DMS114 treated with DMSO at 0.1 percent for 48 hours (cell line): ENCODE results near the gene YPEL2.
"Not testable (repeated sequence)": the region's sequence is repeated elsewhere in the genome, so short reads cannot be mapped to it uniquely, and the experiment has no call there.

ENCODE experiments used
- DNase-seq: peaks from one replicate; lab custom pipeline; 2025; ENCODE audit not compliant: unreplicated experiment; lab: John Stamatoyannopoulos, UW

Gene YPEL2

DNA sequence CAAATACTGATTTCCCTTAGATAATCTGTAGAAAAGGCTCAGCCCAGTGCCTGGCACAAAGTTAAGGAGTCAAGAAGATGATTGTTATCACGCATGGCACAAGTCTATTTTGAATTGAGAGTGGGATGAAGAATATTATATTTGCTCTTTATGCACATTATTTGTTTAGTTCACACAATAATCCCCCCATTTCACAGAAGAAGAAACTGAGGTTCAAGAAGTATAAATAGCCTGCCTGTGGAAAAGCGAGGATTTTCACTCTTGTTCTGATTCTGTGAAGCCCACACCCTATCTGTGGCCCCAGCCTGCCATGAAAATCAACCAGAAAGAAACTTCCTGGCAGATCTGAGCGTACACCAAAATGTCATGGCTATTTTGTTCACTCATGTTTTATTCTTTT is 73.0 kb downstream of the YPEL2 start:
- no peak for DNase-seq

DNA sequence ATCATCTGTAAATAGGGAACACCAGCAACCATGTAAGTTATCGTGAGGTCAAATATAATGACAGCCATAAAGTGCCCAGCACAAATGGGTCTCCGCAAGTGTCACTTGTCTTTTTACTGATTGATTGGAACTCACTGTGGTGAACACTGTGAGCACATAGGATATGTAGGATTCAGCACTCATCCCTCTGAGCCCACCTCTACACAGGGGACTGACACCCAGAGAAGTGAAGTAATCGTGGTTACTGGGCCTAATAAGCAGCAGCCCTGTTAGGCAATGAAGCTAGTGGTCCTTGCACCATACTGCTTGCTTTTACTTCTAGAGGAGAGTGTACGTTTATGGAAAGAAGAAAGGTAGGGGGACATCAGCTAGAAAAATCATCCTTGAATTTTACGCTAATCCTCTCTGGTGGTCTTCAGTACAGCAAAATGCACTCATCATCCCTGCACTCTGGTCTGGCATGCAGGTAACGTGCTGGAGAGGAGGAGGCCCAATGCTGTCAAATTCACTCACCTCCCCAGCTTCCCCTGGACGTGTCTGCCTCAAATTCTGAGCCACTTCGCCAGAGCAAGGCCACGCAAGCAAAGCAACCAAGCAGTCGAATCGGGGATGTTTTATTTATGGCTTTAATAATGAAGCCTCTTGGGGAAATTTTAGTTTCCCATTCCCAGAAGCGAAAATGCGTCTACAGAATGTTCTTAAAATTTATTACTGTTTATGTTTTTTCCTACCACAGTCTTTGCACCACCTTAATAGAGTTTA is 74.7 kb downstream of the YPEL2 start:
- DNase-seq = no peak

- no peak for DNase-seq
These were observed 75.4 kb downstream of the YPEL2 start for GRCh38 chr17:59406808-59407381.

DNA sequence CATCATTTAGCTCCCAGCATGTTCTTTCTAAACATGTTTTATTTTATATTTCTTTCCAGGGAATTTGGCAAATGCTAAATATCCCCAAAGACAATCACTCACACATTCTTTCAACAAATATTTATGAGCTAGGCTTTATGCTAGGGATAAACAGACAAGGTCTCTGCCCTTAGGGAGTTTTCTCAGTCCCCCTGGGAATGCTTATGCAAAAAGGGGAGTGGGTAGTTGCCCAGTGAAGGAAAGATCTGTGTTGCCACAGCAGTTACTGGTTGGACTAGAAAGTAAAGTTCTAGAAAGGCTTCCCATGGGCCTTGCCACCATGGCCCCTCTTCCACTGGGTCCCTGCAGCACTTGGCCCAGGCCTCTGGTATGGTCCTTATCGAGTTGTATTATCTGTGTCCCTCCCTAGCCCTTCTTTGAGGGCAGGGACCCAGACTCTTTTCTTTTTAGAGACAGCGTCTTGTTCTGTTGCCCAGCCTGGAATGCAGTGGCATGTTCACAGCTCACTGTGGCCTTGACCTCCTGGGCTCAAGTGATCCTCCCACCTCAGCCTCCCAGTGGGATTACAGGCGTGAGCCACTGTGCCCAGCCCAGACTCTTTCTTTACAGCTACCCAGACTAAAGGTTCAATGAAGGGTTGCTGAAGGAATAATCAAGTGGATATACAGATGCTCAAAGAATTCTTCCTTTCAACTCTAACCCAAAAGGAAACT is 78.0 kb downstream of the YPEL2 start:
- DNase-seq = no peak

DNA sequence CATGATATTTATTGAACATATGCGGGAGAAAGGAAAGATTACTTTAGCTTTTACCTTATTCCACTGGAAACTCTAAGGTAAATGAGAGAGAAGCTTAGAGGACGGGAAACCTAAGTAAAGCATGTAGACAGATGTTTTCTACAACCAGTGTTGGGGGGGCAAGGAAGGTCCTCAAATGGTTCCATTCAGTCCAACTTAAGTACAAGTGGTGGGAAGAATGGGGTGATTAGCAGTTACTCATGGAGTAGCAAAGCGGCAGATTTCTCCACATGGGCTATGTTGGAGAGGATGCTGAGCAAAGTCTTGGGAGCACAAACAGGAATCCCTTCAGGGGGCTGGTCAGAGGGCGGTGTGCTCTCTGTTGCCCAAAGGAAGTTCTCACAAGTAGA is 78.6 kb downstream of the YPEL2 start:
- no peak for DNase-seq

DNA sequence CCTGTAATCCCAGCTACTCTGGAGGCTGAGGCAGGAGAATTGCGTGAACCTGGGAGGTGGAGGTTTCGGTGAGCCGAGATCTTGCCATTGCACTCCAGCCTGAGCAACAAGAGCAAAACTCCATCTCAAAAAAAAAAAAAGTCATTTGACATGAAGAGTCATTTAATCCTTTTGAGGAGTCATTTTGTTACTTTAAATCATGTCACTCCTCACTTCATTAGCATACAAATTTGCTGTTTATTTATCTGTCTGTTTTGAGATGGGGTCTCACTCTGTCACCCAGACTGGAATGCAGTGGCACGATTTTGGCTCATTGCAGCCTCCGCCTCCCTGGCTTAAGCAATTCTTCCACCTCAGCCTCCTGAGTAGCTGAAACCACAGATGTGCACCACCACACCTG is 81.0 kb downstream of the YPEL2 start:
- DNase-seq = not testable (repeated sequence)

- DNase-seq = no peak
These were observed 81.7 kb downstream of the YPEL2 start for GRCh38 chr17:59413014-59413766.

- DNase-seq = no peak
These were observed 83.9 kb downstream of the YPEL2 start for GRCh38 chr17:59415397-59415796.

DNA sequence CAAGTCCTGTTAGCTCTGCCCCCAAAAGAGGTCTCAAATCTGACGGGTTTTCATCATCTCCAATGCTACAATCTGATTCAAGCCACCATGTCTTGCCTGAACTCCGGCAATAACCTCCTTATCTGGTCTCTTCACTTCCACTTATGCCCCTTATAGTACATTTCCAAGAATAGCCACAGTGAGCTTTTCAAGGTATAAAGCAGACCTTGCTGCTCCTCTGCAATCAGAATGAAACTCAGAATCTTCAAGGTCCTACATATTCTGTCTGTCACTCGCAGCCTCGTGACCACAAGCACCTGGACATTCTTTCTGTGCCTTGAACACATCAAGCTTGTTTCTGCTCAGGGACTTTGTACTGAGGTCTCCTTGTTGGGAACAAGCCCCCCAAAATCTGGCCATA is 84.7 kb downstream of the YPEL2 start:
- DNase-seq = no peak

- no peak for DNase-seq
These were observed 86.0 kb downstream of the YPEL2 start for GRCh38 chr17:59417452-59417851.

GRCh38 chr17:59418732-59419166 is 87.3 kb downstream of the YPEL2 start:
- DNase-seq = no peak

- no peak for DNase-seq
These were observed 89.4 kb downstream of the YPEL2 start for GRCh38 chr17:59420901-59421300.

- no peak for DNase-seq
These were observed 90.3 kb downstream of the YPEL2 start for GRCh38 chr17:59421722-59422121.

- no peak for DNase-seq
These were observed 91.8 kb downstream of the YPEL2 start for GRCh38 chr17:59423137-59423724.

DNA sequence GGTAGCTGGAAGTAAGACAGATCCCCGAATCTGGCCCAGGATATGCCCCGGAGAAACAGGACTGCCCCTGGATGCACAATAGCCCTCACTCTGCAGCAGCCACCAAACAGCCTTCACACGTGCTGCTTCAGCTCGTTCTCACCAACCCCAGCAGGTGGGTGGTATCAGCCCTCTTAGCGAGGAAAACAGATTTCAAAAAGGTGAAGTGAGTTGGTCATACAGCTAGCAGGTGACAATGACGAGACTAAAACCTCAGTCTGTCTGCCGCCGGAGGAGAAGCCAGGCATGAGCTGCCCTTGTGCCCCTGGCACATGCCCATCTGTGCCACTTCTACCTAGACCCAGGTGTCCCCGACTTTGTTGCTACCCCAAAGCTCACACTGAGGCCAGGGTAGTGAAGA is 92.4 kb downstream of the YPEL2 start:
- DNase-seq = no peak

GRCh38 chr17:59424331-59424730 is 92.9 kb downstream of the YPEL2 start:
- DNase-seq = no peak

DNA sequence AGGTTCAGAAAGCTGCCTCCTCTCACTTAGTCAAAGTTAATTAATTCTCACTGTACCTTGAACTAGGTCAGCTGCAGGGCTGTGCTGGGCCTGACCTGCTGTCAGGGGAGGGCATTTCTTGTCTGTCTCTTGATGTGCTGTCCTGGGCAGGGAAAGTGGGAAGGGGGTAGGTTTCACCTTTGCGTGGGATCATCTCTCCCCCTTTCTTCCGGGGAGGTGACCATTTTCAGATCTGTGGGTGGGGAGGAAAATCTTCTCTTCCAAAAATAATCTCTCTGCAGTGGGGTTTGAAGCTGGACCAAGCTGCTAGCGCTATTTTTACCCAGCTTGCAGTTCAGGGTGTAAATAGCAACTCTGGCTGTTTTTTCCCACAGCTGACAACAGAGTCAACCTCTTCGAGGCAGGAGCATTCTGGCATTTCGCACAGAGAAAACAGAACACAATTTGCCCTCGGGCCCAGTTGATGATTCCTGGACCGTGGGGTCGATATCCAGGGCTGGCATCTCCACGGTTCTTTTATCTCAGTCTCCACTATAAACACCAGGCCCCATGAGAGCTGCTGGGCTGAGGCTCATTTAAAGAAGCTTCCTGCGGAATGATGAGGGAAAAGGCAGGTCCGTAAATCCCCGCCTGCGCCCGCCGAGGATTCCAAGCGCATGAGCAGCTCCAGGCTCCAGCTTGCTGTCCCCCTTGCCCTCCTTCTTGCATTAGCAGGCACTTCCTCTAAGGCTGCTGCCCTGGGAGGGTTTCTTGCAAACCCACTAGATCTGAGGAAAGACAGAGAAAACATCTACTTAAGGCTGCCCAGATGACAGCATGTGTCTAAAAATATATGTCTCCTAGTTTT is 93.9 kb downstream of the YPEL2 start:
- DNase-seq = no peak

DNA sequence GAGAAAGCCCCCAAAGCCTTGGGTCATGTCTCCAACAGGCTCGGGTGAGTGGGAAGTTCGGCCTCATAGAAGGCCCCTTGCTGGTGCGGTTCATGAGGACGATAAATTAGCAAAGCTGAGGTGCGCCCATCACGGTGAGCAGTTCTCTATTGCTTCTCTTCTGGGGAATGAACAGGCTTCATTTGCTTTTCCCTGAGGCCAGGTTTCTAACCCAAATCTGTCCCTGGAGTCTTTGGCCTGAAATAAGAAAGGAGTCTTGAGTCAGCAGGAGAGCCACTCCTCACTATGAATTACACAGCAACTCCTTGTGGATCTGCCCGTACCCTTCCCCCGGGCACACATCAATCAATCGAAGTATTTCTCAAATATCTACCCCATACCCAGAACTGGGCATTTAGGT is 94.6 kb downstream of the YPEL2 start:
- DNase-seq = no peak

DNA sequence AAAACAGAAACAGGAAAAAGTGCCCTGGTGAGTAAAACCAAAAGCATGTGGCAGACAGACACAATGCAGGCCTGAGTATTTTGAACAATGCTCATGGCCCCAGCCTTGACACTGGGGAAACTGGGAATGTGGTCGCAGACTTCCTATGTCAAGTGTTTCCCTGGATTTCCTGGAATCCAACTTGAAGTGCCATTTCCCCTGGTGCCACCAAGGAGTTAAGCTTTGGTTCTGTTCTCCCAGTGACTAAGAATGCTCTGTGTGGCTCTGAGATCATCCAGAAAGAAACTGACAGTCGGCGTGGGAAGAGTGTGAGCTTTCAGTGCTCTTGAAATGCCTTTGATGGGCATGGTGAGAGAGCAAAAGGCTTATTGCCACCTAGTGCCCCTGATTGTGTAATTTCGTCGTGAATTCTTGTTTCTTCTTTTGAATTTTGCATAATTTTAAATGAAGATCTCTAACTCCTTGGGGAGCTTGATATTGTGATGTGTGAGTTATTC is 96.0 kb downstream of the YPEL2 start:
- DNase-seq = no peak

GRCh38 chr17:59427996-59428395 is 96.5 kb downstream of the YPEL2 start:
- DNase-seq = no peak
